GM23338 (cell line): Measurements from ENCODE around the gene GRK3. TPM values are rescaled to one million over a fixed set of nuclear protein-coding genes. Genes with fewer than 3 reads are reported as not detected.

Experiments
- ATAC-seq: fragments of 200-7000 bp; cut with Tn5 transposase; 3 replicates; pipeline ENCODE4 v1.9.1; 2020
- DNase-seq: peaks from one replicate; pipeline ENCODE4 v3.0.0-alpha.2; 2015; ENCODE audit warnings: low spot score
- H2AFZ ChIP-seq: fragments of 200-600 bp; sonication (generic); 2 replicates; pipeline ENCODE4 v1.8.0; 2016; ENCODE audit warnings: antibody characterized with exemption, mild to moderate bottlenecking, moderate library complexity
- H3F3A ChIP-seq: fragments of 200-600 bp; sonication (generic); replicated peaks from 2 replicates; pipeline ENCODE4 v1.8.0; 2017; ENCODE audit warnings: antibody characterized with exemption, mixed run types, low read depth
- H3K27ac ChIP-seq: fragments of 200-600 bp; sonication (generic); 2 replicates; pipeline ENCODE4 v1.6.1; 2016; ENCODE audit warnings: low read depth
- H3K27me3 ChIP-seq: fragments of 200-600 bp; sonication (generic); 2 replicates; pipeline ENCODE4 v1.8.0; 2016; ENCODE audit warnings: mild to moderate bottlenecking, mixed run types, moderate library complexity; ENCODE audit not compliant: insufficient read depth
- H3K36me3 ChIP-seq: fragments of 200-600 bp; sonication (generic); 2 replicates; pipeline ENCODE4 v1.8.0; 2016; ENCODE audit warnings: mild to moderate bottlenecking; ENCODE audit not compliant: insufficient read depth
- H3K4me1 ChIP-seq: fragments of 200-600 bp; sonication (generic); 2 replicates; pipeline ENCODE4 v1.8.0; 2016; ENCODE audit warnings: mild to moderate bottlenecking, moderate library complexity; ENCODE audit not compliant: insufficient read depth
- H3K4me2 ChIP-seq: fragments of 200-600 bp; sonication (generic); 2 replicates; pipeline ENCODE4 v1.7.1; 2017; ENCODE audit warnings: mixed run types
- H3K4me3 ChIP-seq: fragments of 200-600 bp; sonication (generic); 2 replicates; pipeline ENCODE4 v1.6.1; 2016; ENCODE audit warnings: mixed run types
- H3K79me2 ChIP-seq: fragments of 200-600 bp; sonication (generic); replicated peaks from 2 replicates; pipeline ENCODE4 v1.8.0; 2017; ENCODE audit warnings: mild to moderate bottlenecking; ENCODE audit not compliant: insufficient read depth
- H3K9me2 ChIP-seq: fragments of 200-600 bp; sonication (generic); 2 replicates; pipeline ENCODE4 v1.8.0; 2017; ENCODE audit not compliant: insufficient read depth
- H4K20me1 ChIP-seq: fragments of 200-600 bp; sonication (generic); replicated peaks from 2 replicates; pipeline ENCODE4 v1.8.0; 2017; ENCODE audit warnings: mild to moderate bottlenecking; ENCODE audit not compliant: insufficient read depth
- H3K27ac Mint-ChIP-seq: 2 replicates; pipeline ENCODE4 v1.8.0; 2020; ENCODE audit warnings: inconsistent platforms, mild to moderate bottlenecking, moderate library complexity, mixed read lengths
- H3K27me3 Mint-ChIP-seq: 3 replicates; pipeline ENCODE4 v1.8.0; 2022; ENCODE audit warnings: low read depth, mild to moderate bottlenecking, moderate library complexity, mixed read lengths, inconsistent platforms; ENCODE audit not compliant: insufficient read depth, poor library complexity
- H3K36me3 Mint-ChIP-seq: 3 replicates; pipeline ENCODE4 v1.8.0; 2021; ENCODE audit warnings: low read depth, mild to moderate bottlenecking, inconsistent platforms, moderate library complexity, mixed read lengths
- H3K4me1 Mint-ChIP-seq: 3 replicates; pipeline ENCODE4 v1.8.0; 2020; ENCODE audit warnings: mild to moderate bottlenecking, inconsistent platforms, mixed read lengths
- H3K4me3 Mint-ChIP-seq: 3 replicates; pipeline ENCODE4 v1.8.0; 2021; ENCODE audit warnings: moderate library complexity, mild to moderate bottlenecking, inconsistent platforms, mixed read lengths
- H3K9me3 Mint-ChIP-seq: 3 replicates; pipeline ENCODE4 v1.8.0; 2020; ENCODE audit warnings: moderate library complexity, mild to moderate bottlenecking, inconsistent platforms, mixed read lengths
- CREB1 ChIP-seq: fragments of 250-450 bp; sonication (Bioruptor Pico); IDR thresholded peaks from 2 replicates; pipeline ENCODE4 v1.5.0; 2020; ENCODE audit warnings: low read depth, mild to moderate bottlenecking, moderate library complexity
- ETS1 ChIP-seq: IDR thresholded peaks from 2 replicates; pipeline ENCODE4 v1.6.1; 2016; ENCODE audit warnings: antibody characterized with exemption
- EZH2 ChIP-seq: fragments of 200-600 bp; sonication (generic); IDR thresholded peaks from one replicate; pipeline ENCODE4 v1.8.0; 2017; ENCODE audit warnings: antibody characterized with exemption, mild to moderate bottlenecking, low read depth; ENCODE audit not compliant: unreplicated experiment
- EZH2phosphoT487 ChIP-seq: fragments of 200-600 bp; sonication (generic); IDR thresholded peaks from one replicate; pipeline ENCODE4 v1.8.1; 2018; ENCODE audit warnings: antibody characterized with exemption; ENCODE audit not compliant: unreplicated experiment
- JUNB ChIP-seq: IDR thresholded peaks from one replicate; pipeline ENCODE4 v1.6.1; 2016; ENCODE audit warnings: antibody characterized with exemption; ENCODE audit not compliant: unreplicated experiment
- NANOG ChIP-seq: IDR thresholded peaks from 2 replicates; pipeline ENCODE4 v1.6.1; 2016; ENCODE audit warnings: antibody characterized with exemption, borderline replicate concordance
- POLR2AphosphoS5 ChIP-seq: IDR thresholded peaks from 2 replicates; pipeline ENCODE4 v1.6.1; 2016; ENCODE audit warnings: antibody characterized with exemption, low read depth
- STAT1 ChIP-seq: IDR thresholded peaks from one replicate; pipeline ENCODE4 v1.6.1; 2016; ENCODE audit warnings: antibody characterized with exemption; ENCODE audit not compliant: unreplicated experiment
- ZNF114 ChIP-seq: fragments of 250-450 bp; sonication (Bioruptor Pico); IDR thresholded peaks from 2 replicates; pipeline ENCODE4 v1.5.0; 2020; ENCODE audit warnings: mild to moderate bottlenecking, moderate library complexity
- ZNF331 ChIP-seq: fragments of 250-450 bp; sonication (Bioruptor Pico); IDR thresholded peaks from 2 replicates; pipeline ENCODE4 v1.5.0; 2020; ENCODE audit warnings: low read depth, mild to moderate bottlenecking, moderate library complexity
- polyA plus RNA-seq: library from polyadenylated mRNA; unstranded; fragments of >200 nt; fragmentation: Nextera tagmentation; extraction: Ambion mirVana; gene quantifications from 2 replicates; pipeline ENCODE4 v1.2.1, GENCODE V29; 2016
- total RNA-seq: library from RNA; depleted of rRNA; stranded (reverse); fragments of >200 nt; shearing (Covaris generic); gene quantifications from 2 replicates; pipeline ENCODE4 v1.2.3, GENCODE V29; 2014
- TF ChIP-seq, protein P1 (sequence below): fragments of 250-450 bp; sonication (Bioruptor Pico); IDR thresholded peaks from 2 replicates; pipeline ENCODE4 v1.5.0; 2020; ENCODE audit warnings: mild to moderate bottlenecking, moderate library complexity

GRK3 gene
- total and polyA plus RNA-seq, 2 experiments from 2014 or later: 6.0 to 25.3 TPM

DNA sequence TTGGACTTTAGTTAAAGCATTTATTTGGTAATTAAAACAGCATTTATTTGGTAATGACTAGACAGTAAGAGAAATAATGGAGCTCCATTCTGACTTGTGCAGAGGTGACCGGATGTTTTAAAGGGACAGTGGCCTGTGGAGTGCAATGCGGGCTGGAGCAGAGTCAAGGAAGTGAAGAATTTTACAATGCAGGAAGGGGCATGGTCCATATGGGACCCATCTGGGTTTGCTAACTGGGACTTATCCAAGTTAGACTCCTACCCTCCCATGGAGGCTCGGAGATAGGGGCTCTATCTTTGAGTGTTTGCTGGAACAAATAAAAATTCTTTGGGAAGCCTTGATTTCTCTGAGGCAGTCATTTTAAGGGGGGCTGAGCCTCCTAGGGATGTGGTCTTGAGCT lies 117.6 kb downstream of the GRK3 start:
- DNase-seq: no peak
- no peak for TF ChIP-seq ZNF114 (CRISPR knock-in tag)
- no peak for TF ChIP-seq ZNF331 (CRISPR knock-in tag)
- TF ChIP-seq EZH2: no peak
- TF ChIP-seq NANOG: no peak
- TF ChIP-seq POLR2AphosphoS5: no peak
- no peak for TF ChIP-seq JUNB
- no peak for TF ChIP-seq STAT1
- TF ChIP-seq ETS1: no peak
- TF ChIP-seq CREB1 (CRISPR knock-in tag): no peak
- no peak for TF ChIP-seq EZH2phosphoT487
- TF ChIP-seq, protein P1, sequence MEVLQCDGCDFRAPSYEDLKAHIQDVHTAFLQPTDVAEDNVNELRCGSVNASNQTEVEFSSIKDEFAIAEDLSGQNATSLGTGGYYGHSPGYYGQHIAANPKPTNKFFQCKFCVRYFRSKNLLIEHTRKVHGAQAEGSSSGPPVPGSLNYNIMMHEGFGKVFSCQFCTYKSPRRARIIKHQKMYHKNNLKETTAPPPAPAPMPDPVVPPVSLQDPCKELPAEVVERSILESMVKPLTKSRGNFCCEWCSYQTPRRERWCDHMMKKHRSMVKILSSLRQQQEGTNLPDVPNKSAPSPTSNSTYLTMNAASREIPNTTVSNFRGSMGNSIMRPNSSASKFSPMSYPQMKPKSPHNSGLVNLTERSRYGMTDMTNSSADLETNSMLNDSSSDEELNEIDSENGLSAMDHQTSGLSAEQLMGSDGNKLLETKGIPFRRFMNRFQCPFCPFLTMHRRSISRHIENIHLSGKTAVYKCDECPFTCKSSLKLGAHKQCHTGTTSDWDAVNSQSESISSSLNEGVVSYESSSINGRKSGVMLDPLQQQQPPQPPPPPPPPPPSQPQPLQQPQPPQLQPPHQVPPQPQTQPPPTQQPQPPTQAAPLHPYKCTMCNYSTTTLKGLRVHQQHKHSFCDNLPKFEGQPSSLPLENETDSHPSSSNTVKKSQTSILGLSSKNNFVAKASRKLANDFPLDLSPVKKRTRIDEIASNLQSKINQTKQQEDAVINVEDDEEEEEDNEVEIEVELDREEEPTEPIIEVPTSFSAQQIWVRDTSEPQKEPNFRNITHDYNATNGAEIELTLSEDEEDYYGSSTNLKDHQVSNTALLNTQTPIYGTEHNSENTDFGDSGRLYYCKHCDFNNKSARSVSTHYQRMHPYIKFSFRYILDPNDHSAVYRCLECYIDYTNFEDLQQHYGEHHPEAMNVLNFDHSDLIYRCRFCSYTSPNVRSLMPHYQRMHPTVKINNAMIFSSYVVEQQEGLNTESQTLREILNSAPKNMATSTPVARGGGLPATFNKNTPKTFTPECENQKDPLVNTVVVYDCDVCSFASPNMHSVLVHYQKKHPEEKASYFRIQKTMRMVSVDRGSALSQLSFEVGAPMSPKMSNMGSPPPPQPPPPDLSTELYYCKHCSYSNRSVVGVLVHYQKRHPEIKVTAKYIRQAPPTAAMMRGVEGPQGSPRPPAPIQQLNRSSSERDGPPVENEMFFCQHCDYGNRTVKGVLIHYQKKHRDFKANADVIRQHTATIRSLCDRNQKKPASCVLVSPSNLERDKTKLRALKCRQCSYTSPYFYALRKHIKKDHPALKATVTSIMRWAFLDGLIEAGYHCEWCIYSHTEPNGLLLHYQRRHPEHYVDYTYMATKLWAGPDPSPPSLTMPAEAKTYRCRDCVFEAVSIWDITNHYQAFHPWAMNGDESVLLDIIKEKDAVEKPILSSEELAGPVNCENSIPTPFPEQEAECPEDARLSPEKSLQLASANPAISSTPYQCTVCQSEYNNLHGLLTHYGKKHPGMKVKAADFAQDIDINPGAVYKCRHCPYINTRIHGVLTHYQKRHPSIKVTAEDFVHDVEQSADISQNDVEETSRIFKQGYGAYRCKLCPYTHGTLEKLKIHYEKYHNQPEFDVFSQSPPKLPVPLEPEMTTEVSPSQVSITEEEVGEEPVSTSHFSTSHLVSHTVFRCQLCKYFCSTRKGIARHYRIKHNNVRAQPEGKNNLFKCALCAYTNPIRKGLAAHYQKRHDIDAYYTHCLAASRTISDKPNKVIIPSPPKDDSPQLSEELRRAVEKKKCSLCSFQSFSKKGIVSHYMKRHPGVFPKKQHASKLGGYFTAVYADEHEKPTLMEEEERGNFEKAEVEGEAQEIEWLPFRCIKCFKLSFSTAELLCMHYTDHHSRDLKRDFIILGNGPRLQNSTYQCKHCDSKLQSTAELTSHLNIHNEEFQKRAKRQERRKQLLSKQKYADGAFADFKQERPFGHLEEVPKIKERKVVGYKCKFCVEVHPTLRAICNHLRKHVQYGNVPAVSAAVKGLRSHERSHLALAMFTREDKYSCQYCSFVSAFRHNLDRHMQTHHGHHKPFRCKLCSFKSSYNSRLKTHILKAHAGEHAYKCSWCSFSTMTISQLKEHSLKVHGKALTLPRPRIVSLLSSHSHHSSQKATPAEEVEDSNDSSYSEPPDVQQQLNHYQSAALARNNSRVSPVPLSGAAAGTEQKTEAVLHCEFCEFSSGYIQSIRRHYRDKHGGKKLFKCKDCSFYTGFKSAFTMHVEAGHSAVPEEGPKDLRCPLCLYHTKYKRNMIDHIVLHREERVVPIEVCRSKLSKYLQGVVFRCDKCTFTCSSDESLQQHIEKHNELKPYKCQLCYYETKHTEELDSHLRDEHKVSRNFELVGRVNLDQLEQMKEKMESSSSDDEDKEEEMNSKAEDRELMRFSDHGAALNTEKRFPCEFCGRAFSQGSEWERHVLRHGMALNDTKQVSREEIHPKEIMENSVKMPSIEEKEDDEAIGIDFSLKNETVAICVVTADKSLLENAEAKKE (CRISPR knock-in tag): no peak
- no peak for ATAC-seq
- Histone ChIP-seq H2AFZ (no peak overlapping the region), H3K27ac (no peak overlapping the region), H4K20me1 (no peaks in the 10 kb centered on the region), H3K79me2 (no peaks in the 10 kb centered on the region), H3K4me2 (no peak overlapping the region), H3K27me3 (no peaks in the 10 kb centered on the region), H3F3A (no peaks in the 10 kb centered on the region), H3K4me3 (no peak overlapping the region), H3K9me2 (no peaks in the 10 kb centered on the region), H3K36me3 (no peaks in the 10 kb centered on the region), H3K4me1 (no peaks in the 10 kb centered on the region)
- H3K36me3 Mint-ChIP-seq: no peaks in the 10 kb centered on the region; the same call in 2 of the 3 replicates
- H3K4me3 Mint-ChIP-seq: no peak overlapping the region
- no peak overlapping the region for H3K27ac Mint-ChIP-seq
- no peaks in the 10 kb centered on the region; the same call in 2 of the 3 replicates for H3K9me3 Mint-ChIP-seq
- no peaks in the 10 kb centered on the region; the same call in 2 of the 3 replicates for H3K4me1 Mint-ChIP-seq
- H3K27me3 Mint-ChIP-seq: peaks cover 3% of the 10 kb centered on the region
